Loucy (cell line): ENCODE measurements around the gene CSNK2B.

Experiments
- H2AFZ ChIP-seq: fragments of 200-600 bp; sonication (generic); 2 replicates; pipeline ENCODE4 v1.6.0; 2016; ENCODE audit warnings: antibody characterized with exemption, mild to moderate bottlenecking, low read length, moderate library complexity
- H3F3A ChIP-seq: fragments of 200-600 bp; 2 replicates; pipeline ENCODE4 v1.6.0; 2016; ENCODE audit warnings: antibody characterized with exemption, low read depth, mild to moderate bottlenecking
- H3K27me3 ChIP-seq: fragments of 200-600 bp; sonication (generic); 2 replicates; pipeline ENCODE4 v1.6.1; 2014; ENCODE audit warnings: low read length, mild to moderate bottlenecking; ENCODE audit not compliant: insufficient read depth, poor library complexity, severe bottlenecking
- H3K36me3 ChIP-seq: fragments of 200-600 bp; sonication (generic); 2 replicates; pipeline ENCODE4 v1.6.1; 2016; ENCODE audit warnings: low read length; ENCODE audit not compliant: insufficient read depth
- H3K4me1 ChIP-seq: fragments of 200-600 bp; sonication (generic); 2 replicates; pipeline ENCODE4 v1.5.1; 2014; ENCODE audit warnings: low read length, mild to moderate bottlenecking; ENCODE audit not compliant: insufficient read depth, poor library complexity, severe bottlenecking
- H3K4me2 ChIP-seq: fragments of 200-600 bp; sonication (generic); 2 replicates; pipeline ENCODE4 v1.6.0; 2014; ENCODE audit warnings: antibody characterized with exemption, low read length, low read depth, mild to moderate bottlenecking; ENCODE audit not compliant: poor library complexity, severe bottlenecking
- H3K4me3 ChIP-seq: fragments of 200-600 bp; sonication (generic); 2 replicates; pipeline ENCODE4 v1.5.1; 2014; ENCODE audit warnings: low read length, mild to moderate bottlenecking, mixed read lengths; ENCODE audit not compliant: poor library complexity, severe bottlenecking
- H3K79me2 ChIP-seq: fragments of 200-600 bp; sonication (generic); 2 replicates; pipeline ENCODE4 v1.6.1; 2014; ENCODE audit warnings: low read length; ENCODE audit not compliant: insufficient read depth
- H3K9ac ChIP-seq: fragments of 200-600 bp; sonication (generic); 2 replicates; pipeline ENCODE4 v1.6.0; 2014; ENCODE audit warnings: mild to moderate bottlenecking, low read depth, low read length, moderate library complexity; ENCODE audit not compliant: poor library complexity, severe bottlenecking
- H3K9me2 ChIP-seq: fragments of 200-600 bp; sonication (generic); replicated peaks from 2 replicates; pipeline ENCODE4 v1.6.1; 2016; ENCODE audit warnings: low read depth, low read length, mixed read lengths
- H3K9me3 ChIP-seq: fragments of 200-600 bp; sonication (generic); 2 replicates; pipeline ENCODE4 v1.6.1; 2014; ENCODE audit warnings: mild to moderate bottlenecking, antibody characterized with exemption, low read length, low read depth; ENCODE audit not compliant: insufficient read depth
- H4K20me1 ChIP-seq: fragments of 200-600 bp; sonication (generic); 2 replicates; pipeline ENCODE4 v1.6.0; 2014; ENCODE audit warnings: antibody characterized with exemption, low read length, mild to moderate bottlenecking; ENCODE audit not compliant: insufficient read depth, poor library complexity, severe bottlenecking
- CTCF ChIP-seq: fragments of 200-600 bp; sonication (generic); conservative IDR thresholded peaks from 2 replicates; pipeline ENCODE4 v1.5.1; 2014; ENCODE audit warnings: mild to moderate bottlenecking, antibody characterized with exemption, low read length
- EZH2phosphoT487 ChIP-seq: fragments of 200-600 bp; IDR thresholded peaks from 2 replicates; pipeline ENCODE4 v1.6.1; 2018; ENCODE audit warnings: antibody characterized with exemption, mild to moderate bottlenecking, moderate library complexity, borderline replicate concordance

CSNK2B gene

GRCh38 chr6:31705931-31706330 is 40.1 kb downstream of the CSNK2B start:
- Histone ChIP-seq H3K4me3 (no peak overlapping the region), H4K20me1 (peaks cover 12% of the 10 kb centered on the region), H3K79me2 (peaks cover 19% of the 10 kb centered on the region), H3K27me3 (no peaks in the 10 kb centered on the region), H3K4me2 (no peak overlapping the region), H3K4me1 (peaks cover 20% of the 10 kb centered on the region), H2AFZ (no peak overlapping the region), H3K9me2 (no peaks in the 10 kb centered on the region), H3K36me3 (no peaks in the 10 kb centered on the region), H3K9ac (no peak overlapping the region), H3K9me3 (no peaks in the 10 kb centered on the region), H3F3A (no peaks in the 10 kb centered on the region)
- TF ChIP-seq EZH2phosphoT487, result no peak
- TF ChIP-seq CTCF, result no peak

DNA sequence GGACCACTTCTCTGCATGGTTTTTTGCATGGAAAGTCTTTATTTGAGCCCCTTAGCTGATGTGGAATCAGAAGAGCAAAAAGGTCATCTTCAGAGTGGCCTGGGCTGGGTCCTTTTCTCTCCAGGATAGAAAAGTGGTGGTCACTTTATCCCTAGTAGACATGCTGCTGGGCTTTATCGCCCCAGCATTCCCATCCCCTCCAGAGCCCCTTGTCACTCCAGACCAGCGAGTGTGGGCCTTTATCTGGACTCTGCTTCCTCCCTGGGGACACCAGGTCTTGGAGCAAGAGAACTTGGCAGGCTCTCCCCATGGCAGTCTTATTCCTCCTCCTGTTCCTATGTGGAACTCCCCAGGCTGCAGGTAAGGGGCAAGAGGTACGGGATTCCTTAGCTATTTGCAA is 40.7 kb downstream of the CSNK2B start, which contains the start of gene LY6G6F:
Gene LY6G6F, plus strand, starts transcription at position 268 of the 400 bp plus-strand sequence. Its CDS starts 41 bp downstream, at position 309.
- Histone ChIP-seq H4K20me1 (peaks cover 6% of the 10 kb centered on the region), H3K36me3 (no peaks in the 10 kb centered on the region), H2AFZ (no peak within 1 kb of the TSS), H3K79me2 (peaks cover 12% of the 10 kb centered on the region), H3K27me3 (no peaks in the 10 kb centered on the region), H3K4me2 (no peak within 1 kb of the TSS), H3F3A (no peaks in the 10 kb centered on the region), H3K9ac (no peak within 1 kb of the TSS), H3K4me3 (no peak within 1 kb of the TSS), H3K9me3 (no peaks in the 10 kb centered on the region), H3K4me1 (peaks cover 20% of the 10 kb centered on the region), H3K9me2 (no peaks in the 10 kb centered on the region)
- TF ChIP-seq EZH2phosphoT487 (no peak), CTCF (no peak)

DNA sequence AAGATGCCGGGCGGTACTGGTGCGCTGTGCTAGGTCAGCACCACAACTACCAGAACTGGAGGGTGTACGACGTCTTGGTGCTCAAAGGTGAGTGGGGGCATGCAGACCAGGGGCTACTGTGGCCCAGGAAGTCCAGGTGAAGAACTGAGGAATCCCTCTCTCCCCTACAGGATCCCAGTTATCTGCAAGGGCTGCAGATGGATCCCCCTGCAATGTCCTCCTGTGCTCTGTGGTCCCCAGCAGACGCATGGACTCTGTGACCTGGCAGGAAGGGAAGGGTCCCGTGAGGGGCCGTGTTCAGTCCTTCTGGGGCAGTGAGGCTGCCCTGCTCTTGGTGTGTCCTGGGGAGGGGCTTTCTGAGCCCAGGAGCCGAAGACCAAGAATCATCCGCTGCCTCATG is 41.8 kb downstream of the CSNK2B start:
- no peaks in the 10 kb centered on the region for H3K27me3 ChIP-seq
- no peaks in the 10 kb centered on the region for H3K9me3 ChIP-seq
- TF ChIP-seq CTCF, result no peak
- TF ChIP-seq EZH2phosphoT487, result no peak
- H3K9me2 ChIP-seq, result no peaks in the 10 kb centered on the region
- no peaks in the 10 kb centered on the region for H3F3A ChIP-seq
- H4K20me1 ChIP-seq, result no peaks in the 10 kb centered on the region
- H3K4me2 ChIP-seq, result no peak overlapping the region
- peaks cover 19% of the 10 kb centered on the region for H3K4me1 ChIP-seq
- H2AFZ ChIP-seq, result no peak overlapping the region
- H3K36me3 ChIP-seq, result no peaks in the 10 kb centered on the region
- H3K4me3 ChIP-seq, result no peak overlapping the region
- H3K79me2 ChIP-seq, result peaks cover under 1% of the 10 kb centered on the region; the same call in 1 of the 2 replicates
- no peak overlapping the region for H3K9ac ChIP-seq
